GM13976 (cell line): Measurements from ENCODE around the gene CNDP1.

Source experiments
- DNase-seq: peaks from one replicate; pipeline ENCODE4 v3.0.0; 2012; ENCODE audit warnings: low spot score
- in situ Hi-C: fragments of 300-500 bp; cut with MboI; formaldehyde crosslinking; loops from one replicate; pipeline ENCODE4 v1.12.0; 2022; ENCODE audit warnings: low sequenced_read_pairs, mixed read lengths, inconsistent platforms; ENCODE audit not compliant: unreplicated experiment
- TF ChIP-seq, protein P1 (sequence below): IDR thresholded peaks from 2 replicates; pipeline ENCODE4 v1.5.1; 2012; ENCODE audit warnings: borderline replicate concordance, mild to moderate bottlenecking; ENCODE audit not compliant: insufficient read depth; ENCODE audit errors: extremely low read depth, missing control alignments, control extremely low read depth

CNDP1 gene

DNA sequence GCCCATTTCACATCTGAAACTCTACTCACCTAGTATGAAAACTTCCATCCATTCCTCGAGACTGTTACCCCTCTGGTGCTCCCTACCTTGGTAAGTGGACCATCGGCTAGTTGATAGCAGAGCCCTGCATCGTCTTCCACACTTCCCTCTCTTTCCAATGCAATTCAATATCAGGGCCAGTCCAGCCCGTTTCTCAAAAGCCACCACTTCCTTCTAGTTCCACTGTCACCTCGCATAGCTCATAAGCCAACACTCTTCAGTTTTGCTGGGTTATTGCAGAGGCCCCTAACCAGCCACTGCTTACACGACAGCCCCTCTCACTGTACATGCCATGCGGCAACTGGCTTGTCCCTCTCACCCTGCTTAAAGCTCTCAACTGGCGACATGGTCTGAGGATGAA lies 53.1 kb downstream of the CNDP1 start:
- in situ Hi-C loops: no loop called here
- TF ChIP-seq, protein P1, sequence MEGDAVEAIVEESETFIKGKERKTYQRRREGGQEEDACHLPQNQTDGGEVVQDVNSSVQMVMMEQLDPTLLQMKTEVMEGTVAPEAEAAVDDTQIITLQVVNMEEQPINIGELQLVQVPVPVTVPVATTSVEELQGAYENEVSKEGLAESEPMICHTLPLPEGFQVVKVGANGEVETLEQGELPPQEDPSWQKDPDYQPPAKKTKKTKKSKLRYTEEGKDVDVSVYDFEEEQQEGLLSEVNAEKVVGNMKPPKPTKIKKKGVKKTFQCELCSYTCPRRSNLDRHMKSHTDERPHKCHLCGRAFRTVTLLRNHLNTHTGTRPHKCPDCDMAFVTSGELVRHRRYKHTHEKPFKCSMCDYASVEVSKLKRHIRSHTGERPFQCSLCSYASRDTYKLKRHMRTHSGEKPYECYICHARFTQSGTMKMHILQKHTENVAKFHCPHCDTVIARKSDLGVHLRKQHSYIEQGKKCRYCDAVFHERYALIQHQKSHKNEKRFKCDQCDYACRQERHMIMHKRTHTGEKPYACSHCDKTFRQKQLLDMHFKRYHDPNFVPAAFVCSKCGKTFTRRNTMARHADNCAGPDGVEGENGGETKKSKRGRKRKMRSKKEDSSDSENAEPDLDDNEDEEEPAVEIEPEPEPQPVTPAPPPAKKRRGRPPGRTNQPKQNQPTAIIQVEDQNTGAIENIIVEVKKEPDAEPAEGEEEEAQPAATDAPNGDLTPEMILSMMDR: no peak
- no peak for DNase-seq

GRCh38 chr18:74589021-74589420 lies 54.7 kb downstream of the CNDP1 start:
- TF ChIP-seq, protein P1: no peak
- DNase-seq: no peak
- in situ Hi-C loops: no loop called here

DNA sequence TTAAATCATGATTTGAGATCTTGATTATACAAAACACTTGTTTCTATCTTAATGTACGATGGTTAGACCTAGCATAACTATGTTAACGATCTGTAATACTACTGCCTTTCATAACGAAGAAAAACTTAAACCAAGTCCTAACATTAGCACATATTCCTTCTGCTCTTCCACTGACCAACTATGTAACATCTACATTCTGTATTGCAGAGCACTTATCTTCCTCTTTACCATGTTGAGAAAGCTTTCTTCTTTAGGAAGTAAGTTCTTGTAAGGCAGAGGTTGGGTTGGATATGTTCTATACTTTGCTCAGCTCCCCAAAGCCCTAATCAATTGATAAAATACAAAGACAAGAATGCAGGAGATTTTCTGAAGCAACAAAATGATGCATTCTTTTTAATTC lies 55.5 kb downstream of the CNDP1 start:
- DNase-seq: no peak
- TF ChIP-seq, protein P1: no peak
- in situ Hi-C loops: no loop called here

- TF ChIP-seq, protein P1: no peak
- DNase-seq: no peak
- in situ Hi-C loops: no loop called here
These were observed 56.4 kb downstream of the CNDP1 start for GRCh38 chr18:74590671-74591070.

DNA sequence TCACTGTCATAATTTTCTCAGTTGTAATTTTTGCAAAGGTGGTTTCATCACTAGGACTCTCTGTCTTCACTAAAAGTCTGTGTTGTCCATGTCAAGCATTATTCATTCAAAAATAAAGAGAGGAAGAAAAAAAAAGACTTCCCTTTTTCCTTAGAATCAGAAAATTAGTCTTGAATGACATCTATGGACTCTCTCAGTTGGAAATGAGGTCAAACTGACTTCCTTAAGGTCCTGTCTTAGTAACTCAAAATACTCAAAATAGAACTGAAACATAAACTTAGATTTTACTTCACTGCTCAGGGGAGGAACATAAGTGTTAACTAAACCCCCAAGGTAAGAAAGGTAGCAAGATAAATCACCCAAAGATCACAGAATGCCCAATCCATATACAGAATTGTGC lies 61.1 kb downstream of the CNDP1 start:
- no peak for DNase-seq
- TF ChIP-seq, protein P1: no peak
- in situ Hi-C loops: no loop called here

DNA sequence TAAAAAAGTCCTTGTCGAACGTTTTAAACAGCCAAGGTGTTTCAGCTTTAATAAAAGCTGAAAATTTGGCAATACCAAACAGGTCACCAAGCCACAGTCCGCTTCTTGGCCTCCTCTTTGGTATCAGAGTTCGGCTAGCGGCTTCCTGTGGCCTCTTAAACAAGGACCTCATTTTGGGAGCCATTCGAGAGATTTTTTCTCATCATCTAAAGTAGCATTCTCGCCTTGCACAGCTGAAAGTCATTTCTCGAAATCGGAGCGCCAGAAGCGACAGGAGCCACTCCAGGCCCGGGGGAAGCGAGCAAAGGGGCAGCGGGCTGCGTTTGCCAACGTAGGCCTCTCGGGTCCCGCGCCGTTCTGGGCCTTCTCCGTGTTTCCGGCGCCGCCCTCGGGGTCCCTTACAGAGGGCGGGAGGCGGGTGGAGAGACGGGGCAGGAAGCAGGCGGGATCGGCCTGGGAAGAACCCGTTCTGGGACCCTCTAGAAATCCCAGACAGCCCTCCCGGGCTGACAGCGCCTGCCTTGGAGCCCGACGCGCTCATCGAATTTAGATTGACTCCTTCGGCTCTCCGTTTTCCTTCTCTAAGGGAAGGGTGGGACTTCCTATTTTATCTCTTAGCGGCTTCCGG lies 62.8 kb downstream of the CNDP1 start:
- in situ Hi-C loops: no loop called here

More for the DNA sequence above, 62.8 kb downstream of the CNDP1 start:
- TF ChIP-seq, protein P1: no peak
- peak; percentile 74 for DNase-seq
